AG09309 (cell line): ENCODE data around the gene B4GALNT2.

Source experiments
- DNase-seq: peaks from one replicate; pipeline ENCODE4 v3.0.0-alpha.2; 2010; ENCODE audit warnings: low read depth
- H3K4me3 ChIP-seq: 2 replicates; pipeline ENCODE4 v1.5.1; 2011; ENCODE audit warnings: mild to moderate bottlenecking, low read depth, low read length, moderate library complexity; ENCODE audit not compliant: control insufficient read depth
- CTCF ChIP-seq: IDR thresholded peaks from 2 replicates; pipeline ENCODE4 v1.5.1; 2011; ENCODE audit warnings: mild to moderate bottlenecking, low read depth, low read length, inconsistent platforms; ENCODE audit not compliant: insufficient read depth, control insufficient read depth; ENCODE audit errors: missing control alignments

Gene B4GALNT2

DNA sequence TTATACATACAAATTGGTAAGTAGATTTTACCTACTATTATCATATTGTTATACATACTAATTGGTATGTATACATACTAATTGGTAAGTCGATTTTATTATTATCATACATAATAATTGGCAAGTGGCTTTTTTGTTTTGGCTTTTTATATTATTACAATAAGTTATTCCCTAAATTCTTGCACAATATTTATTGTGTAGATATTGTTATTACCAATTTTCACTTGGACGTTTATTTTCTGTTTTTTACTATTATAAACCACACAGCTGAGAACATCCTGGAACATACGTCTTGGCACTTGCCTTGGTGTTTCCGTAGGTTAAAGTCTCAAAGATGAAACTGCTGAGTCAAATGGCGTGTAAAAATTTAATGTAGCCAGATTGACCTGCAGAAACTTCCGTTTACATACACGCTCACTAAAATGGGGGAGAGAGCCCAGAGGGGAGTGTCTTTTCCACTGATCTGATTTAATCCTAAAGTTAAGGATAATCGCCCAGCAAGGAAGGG is 58.9 kb downstream of the B4GALNT2 start:
- no peak for DNase-seq
- peak overlapping the region; percentile 89 for H3K4me3 ChIP-seq
- no peak for TF ChIP-seq CTCF

GRCh38 chr17:49191917-49192741 is 59.6 kb downstream of the B4GALNT2 start:
- peak overlapping the region; percentile 89 for H3K4me3 ChIP-seq
- TF ChIP-seq CTCF = peak; percentile 37
- peak; percentile 48 for DNase-seq

DNA sequence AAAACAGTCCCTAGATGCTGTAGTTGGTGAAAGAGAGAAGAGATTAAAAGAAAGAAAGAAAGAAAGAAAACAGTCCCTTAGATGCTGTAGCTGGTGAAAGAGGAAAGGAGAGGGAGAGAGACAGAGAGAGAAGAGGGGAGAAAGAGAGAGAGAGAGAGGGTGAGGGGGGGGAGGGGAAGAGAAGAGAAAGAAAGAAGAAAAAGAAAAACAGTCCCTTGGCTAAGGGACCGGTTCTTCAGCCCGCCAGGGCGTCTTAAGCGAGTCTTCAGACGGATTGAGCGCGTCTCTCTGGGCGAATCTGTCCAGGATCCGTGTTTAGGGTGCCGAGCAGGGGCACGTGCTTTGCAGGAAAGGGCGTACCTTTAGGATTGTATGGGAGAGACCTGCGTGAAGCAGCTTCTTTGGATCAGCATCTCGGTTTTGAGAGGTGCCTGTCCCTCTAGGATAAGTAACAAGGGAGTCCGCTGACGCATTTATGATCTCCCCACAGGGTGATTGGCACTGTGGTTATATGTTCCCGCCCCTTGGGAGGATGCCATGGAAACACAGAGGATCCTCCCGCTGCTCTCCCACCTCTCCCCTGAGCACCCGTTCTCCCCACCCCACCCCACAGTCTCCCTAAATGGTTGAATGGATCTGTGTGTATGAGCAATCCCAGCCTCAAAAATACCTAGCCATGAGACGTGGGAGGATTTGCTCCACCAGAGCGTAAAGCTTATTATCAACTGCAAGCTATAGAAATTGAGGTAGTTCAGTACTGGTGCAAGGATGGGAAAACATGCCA is 61.1 kb downstream of the B4GALNT2 start:
- no peak for DNase-seq
- peak overlapping the region; percentile 89 for H3K4me3 ChIP-seq
- TF ChIP-seq CTCF = no peak

- TF ChIP-seq CTCF = no peak
- no peak for DNase-seq
- H3K4me3 ChIP-seq = no peak overlapping the region
Measured at GRCh38 chr17:49194297-49194607, 61.7 kb downstream of the B4GALNT2 start.

DNA sequence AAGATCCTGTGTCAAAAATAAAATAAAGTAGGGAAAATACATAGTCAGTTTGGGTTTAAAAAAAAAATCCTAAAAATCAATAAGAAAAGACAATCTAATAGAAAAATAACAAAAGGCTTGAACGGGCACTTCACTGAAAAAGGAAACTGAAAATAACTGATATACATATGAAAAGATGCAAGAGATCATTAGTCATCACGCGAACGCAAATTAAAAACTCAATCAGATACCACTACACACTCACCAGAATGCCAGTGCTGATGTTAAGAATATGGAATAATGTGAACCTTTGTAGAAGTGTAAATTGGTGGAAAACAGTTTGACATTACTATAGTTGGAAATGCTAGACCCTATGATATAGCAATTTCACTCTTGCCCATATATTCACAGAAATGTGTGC is 63.2 kb downstream of the B4GALNT2 start:
- no peak for TF ChIP-seq CTCF
- no peak overlapping the region for H3K4me3 ChIP-seq
- no peak for DNase-seq

DNA sequence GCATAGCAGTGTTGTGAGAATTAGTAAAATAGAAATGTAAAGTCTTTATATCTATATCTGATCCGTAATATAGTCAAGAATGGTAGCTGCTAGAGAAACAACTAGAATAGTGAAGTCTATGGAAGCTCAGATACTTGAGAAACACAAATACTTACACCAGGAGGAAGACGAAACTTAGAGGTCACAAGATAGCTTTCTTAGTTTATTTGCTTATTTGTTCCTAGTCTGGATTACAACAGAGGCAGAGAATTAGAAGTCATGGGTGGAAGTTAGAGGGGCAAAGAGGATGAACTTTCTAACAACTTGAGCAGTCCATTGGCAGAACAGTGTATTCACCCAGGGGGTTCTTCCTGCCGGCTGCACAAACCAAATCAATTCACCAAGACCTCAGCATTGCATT is 64.0 kb downstream of the B4GALNT2 start:
- no peak for TF ChIP-seq CTCF
- no peak overlapping the region for H3K4me3 ChIP-seq
- DNase-seq = no peak
